ENCODE measurements around the gene CCK. TPM values are rescaled to one million over a fixed set of nuclear protein-coding genes. Genes with fewer than 3 reads are reported as not detected.
"Not testable (repeated sequence)": the region's sequence is repeated elsewhere in the genome, so short reads cannot be mapped to it uniquely, and the experiment has no call there.

Gene CCK
- total RNA-seq = not detected
- long read RNA-seq = 0 reads

DNA sequence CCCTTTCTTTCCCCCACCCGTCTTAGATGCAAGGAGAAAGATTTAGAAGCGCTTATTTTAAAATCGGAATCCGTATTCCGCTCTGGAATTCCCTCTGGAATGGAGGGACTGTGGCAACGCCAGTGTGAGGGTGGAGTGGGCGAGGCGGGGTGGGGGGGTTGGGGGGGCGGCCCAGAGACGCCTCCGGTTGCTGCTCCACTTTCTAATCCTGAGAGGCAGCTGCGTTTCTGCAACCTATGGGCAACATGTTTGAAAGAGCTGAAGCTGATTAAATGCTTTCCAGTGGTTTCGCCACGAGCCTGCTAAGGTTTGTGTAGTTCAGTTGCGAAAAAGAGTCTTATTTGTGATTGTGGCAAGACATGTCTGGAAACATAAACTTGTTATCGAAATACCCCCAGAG, at the start of gene CCK:
TSS of gene CCK (minus strand) at position 101 of the 400 bp plus-strand sequence. CDS start 2,555 bp downstream, outside the sequence.
- DNase-seq (ENCODE audit: low spot score) = no peak
- intact Hi-C loops (cut with DNase I) = no loop called here

DNA sequence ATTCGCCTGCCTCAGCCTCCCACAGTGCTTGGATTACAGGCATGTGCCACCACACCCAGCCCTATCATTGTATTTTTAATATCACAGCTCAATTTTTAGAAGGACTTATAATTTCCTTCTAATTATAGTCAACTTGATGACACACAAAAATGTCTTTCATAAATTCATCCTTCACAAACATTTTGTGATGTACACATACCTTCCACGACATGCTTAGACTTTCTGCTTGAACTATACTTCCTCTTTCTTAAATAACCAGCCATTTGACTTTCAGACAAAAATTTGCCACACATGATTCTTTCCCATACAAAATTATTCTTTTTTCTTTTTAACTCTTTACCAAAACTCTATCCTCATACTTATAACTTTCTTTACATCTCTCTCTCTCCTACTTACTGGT, 48.4 kb upstream of the CCK start:
- intact Hi-C loops (cut with DNase I) = no loop called here
- no peak for DNase-seq (ENCODE audit: low spot score)

- no peak for DNase-seq (ENCODE audit: low spot score)
- intact Hi-C loops (cut with DNase I) = no loop called here
These were observed 42.7 kb upstream of the CCK start for GRCh38 chr3:42308651-42309050.

- intact Hi-C loops (cut with DNase I) = no loop called here
- DNase-seq (ENCODE audit: low spot score) = no peak
These were observed 40.5 kb upstream of the CCK start for GRCh38 chr3:42306499-42306898.

- DNase-seq (ENCODE audit: low spot score) = no peak
- intact Hi-C loops (cut with DNase I) = no loop called here
These were observed 37.1 kb upstream of the CCK start for GRCh38 chr3:42302924-42303634.

GRCh38 chr3:42301446-42302175, 35.6 kb upstream of the CCK start:
- no peak for DNase-seq (ENCODE audit: low spot score)
- intact Hi-C loops (cut with DNase I) = no loop called here

- intact Hi-C loops (cut with DNase I) = no loop called here
- no peak for DNase-seq (ENCODE audit: low spot score)
These were observed 34.8 kb upstream of the CCK start for GRCh38 chr3:42300778-42301177.

DNA sequence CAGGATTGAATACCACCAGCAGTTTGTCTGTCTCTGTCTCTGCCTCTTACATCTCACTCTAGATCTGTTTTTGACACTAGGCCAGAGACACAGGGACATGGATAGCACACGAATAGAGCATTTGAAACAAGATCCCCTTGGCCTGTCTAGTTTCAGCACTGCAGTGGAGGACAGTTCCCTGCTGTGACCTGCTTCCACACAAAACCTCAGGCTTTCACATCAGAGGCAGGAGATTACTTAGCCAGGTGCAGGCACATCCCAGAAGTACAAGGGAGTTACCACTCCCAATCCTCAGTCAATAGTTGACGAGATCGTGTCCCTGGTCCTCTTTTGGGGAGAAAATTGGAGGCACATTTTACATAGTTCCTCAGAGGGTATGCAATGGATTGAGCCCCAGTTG, 34.0 kb upstream of the CCK start:
- intact Hi-C loops (cut with DNase I) = no loop called here
- DNase-seq (ENCODE audit: low spot score) = no peak

- no peak for DNase-seq (ENCODE audit: low spot score)
- intact Hi-C loops (cut with DNase I) = no loop called here
These were observed 32.3 kb upstream of the CCK start for GRCh38 chr3:42298259-42298658.

- DNase-seq (ENCODE audit: low spot score) = no peak
- intact Hi-C loops (cut with DNase I) = no loop called here
These were observed 26.0 kb upstream of the CCK start for GRCh38 chr3:42292009-42292408.

- DNase-seq (ENCODE audit: low spot score) = no peak
- intact Hi-C loops (cut with DNase I) = no loop called here
These were observed 25.2 kb upstream of the CCK start for GRCh38 chr3:42290966-42291714.

GRCh38 chr3:42289026-42289425, 23.0 kb upstream of the CCK start:
- intact Hi-C loops (cut with DNase I) = no loop called here

GRCh38 chr3:42288385-42288784, 22.4 kb upstream of the CCK start:
- intact Hi-C loops (cut with DNase I) = no loop called here
- no peak for DNase-seq (ENCODE audit: low spot score)

More at GRCh38 chr3:42289026-42289425, 23.0 kb upstream of the CCK start:
- DNase-seq (ENCODE audit: low spot score) = no peak

GRCh38 chr3:42287423-42287822, 21.4 kb upstream of the CCK start:
- intact Hi-C loops (cut with DNase I); DNase-seq (ENCODE audit: low spot score): not testable (repeated sequence)

- intact Hi-C loops (cut with DNase I) = no loop called here
- DNase-seq (ENCODE audit: low spot score) = no peak
These were observed 11.7 kb upstream of the CCK start for GRCh38 chr3:42277676-42278075.

DNA sequence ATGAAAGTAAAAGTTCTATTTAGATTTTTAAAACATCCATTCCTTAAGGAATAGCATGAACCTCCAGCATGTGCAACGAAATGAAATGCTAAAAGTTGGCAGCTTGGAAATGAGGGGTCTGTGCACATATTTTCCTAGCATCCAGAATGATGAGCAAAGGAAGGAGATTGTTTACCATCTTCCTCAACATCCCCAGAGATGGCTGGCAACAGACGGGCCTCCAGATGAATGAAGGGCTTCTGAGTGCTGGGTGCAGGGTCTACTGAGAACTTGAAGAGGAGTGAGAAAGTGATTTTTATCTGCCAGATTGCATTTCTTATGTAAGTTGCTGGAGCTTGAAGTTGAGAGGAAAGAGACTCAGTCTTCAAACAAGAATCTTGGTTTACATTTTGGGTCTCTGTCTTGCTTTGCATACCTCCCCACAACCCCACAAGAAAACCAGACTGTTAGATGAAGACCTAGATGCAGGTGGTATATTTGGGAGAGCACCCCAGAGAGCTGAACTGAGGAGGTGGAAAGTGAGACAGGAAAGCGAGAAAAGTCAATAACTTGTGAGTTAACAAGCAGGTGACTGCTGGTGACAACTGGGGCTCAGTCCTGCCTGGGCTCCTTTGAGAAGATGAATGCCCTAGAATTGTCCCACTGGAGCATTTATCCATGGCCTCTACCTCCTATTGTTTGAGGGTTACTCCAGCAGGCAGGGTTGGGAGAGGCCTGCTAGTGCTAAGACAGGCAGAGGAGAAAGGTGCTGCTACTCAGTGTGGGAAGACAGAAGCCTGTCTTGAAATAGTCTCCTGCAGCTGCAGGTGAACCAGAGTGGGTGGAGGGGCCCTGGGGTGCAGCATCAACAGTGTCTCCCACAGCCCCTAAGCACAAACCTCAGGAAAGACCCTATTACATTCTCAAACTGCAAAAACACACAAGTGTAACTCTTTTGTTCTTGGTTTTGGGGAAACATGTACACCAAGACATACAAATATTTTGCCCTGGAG, 10.5 kb upstream of the CCK start:
- DNase-seq (ENCODE audit: low spot score) = no peak
- intact Hi-C loops (cut with DNase I) = no loop called here

DNA sequence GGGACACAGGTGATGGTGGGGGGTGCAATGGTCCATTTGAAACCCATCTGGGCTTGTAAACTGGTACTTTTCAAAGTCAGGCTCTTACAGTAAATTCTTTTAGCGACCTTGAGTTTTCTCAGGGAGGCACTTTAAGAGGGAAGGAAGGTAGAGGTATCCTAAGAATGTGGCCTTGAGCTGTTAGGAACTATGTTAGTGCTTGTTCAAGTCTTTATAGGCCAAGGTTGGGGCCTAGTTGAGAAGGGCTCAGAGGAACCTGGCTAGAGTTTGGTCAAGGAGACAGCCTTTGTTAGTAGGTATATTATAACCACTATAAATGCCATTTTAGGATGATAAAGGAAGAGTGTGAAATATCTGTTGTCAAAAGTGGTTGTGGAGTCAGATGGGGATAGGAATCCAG, 9.2 kb upstream of the CCK start:
- intact Hi-C loops (cut with DNase I) = no loop called here
- no peak for DNase-seq (ENCODE audit: low spot score)

DNA sequence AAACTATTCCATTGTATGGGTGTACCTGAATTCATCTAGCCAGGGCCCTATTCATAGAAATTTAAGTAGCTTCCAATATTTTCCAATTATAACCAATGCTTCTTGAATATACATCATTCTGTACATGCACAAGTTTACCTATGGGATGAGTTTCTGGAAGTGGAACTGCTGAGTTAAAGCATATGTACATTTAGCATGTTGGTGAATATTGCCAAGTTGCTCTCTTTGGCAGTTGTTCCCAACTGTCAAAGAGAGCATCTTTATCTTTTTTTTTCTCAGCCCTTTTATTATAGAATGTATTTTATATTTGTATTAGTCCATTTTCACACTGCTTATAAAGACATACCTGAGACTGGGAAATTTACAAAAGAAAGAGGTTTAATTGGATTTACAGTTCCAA, 8.3 kb upstream of the CCK start:
- intact Hi-C loops (cut with DNase I) = no loop called here
- DNase-seq (ENCODE audit: low spot score) = no peak

DNA sequence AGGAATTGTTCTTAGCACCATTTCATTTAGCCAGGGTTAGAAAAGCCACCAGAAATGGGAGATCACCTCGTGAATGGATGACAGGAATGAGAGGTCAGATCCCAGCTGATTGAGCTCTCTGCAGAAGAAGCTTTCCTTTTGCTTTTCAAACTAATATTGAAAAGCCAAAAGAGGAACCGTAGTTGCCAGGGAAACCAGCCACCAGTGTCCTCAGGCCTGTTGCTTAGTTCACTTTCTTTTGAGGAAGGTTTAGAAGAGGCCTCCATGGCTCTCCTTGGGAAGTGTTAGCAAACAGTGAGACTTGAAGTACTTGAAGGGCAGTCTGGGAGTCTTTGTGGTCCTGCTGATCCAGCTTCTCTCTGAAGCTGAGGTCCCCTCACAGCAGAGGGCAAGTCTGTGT, 7.4 kb upstream of the CCK start:
- intact Hi-C loops (cut with DNase I) = no loop called here
- DNase-seq (ENCODE audit: low spot score) = no peak
